ENCODE measurements around the gene RPS15.

- no peak for TF ChIP-seq CTCF (IDR thresholded peaks at IDR 0.05)
- TF ChIP-seq ZFX (IDR thresholded peaks at IDR 0.05; ENCODE audit: borderline replicate concordance) = no peak
These were observed 29.6 kb upstream of the RPS15 start for GRCh38 chr19:1408300-1409203.

All from 22Rv1 (cell line).